NCI-H446 (cell line): ENCODE measurements around the gene DEFB126.
A peak's percentile ranks its signal among the peaks of the same experiment; 100 is the strongest.
"Not testable (repeated sequence)": the region's sequence is repeated elsewhere in the genome, so short reads cannot be mapped to it uniquely, and the experiment has no call there.

Experiments used
- DNase-seq, 2 experiments: peaks; one replicate each; lab custom pipeline; 2025; lab: John Stamatoyannopoulos, UW

DEFB126 gene

GRCh38 chr20:142290-142689 is at the start of gene DEFB126:
TSS of gene DEFB126 (plus strand) at chr20:142590. CDS start at chr20:142629, 39 bp downstream.
- no peak for DNase-seq

DNA sequence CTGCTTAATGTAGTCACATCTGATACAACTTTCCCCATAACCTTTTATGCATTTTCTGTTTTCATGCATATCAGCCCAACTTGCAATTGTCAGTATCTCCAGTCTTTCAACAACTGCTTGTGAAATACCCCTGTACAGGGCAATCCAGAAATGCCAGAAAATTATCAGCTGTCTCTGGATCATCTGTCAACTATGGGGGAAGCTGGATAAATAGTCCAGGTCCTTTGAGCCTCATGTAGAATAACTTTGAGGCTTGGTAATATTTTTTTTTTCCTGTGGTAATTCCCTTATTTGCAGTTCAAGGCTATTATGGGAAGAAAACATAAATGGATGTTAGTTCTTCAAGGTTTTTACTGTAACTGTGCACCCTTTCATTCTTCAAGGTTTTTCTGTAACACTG is 48.7 kb upstream of the DEFB126 start:
- DNase-seq, result no peak

- no peak for DNase-seq
These were observed 47.2 kb upstream of the DEFB126 start for GRCh38 chr20:95215-95614.

DNA sequence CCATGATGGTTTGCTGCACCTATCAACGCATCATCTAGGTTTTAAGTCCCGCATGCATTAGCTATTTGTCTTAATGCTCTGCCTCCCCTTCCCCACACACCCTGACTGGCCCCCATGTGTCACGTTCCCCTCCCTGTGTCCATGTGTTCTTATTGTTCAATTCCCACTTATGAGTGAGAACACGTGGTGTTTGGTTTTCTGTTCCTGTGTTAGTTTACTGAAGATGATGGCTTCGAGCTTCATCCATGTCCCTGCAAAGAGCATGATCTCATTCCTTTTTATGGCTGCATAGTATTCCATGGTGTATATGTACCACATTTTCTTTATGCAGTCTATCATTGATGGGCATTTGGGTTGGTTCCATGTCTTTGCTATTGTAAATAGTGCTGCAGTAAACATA is 44.7 kb upstream of the DEFB126 start:
- DNase-seq, result not testable (repeated sequence)

- no peak for DNase-seq
These were observed 40.4 kb upstream of the DEFB126 start for GRCh38 chr20:101975-102374.

DNA sequence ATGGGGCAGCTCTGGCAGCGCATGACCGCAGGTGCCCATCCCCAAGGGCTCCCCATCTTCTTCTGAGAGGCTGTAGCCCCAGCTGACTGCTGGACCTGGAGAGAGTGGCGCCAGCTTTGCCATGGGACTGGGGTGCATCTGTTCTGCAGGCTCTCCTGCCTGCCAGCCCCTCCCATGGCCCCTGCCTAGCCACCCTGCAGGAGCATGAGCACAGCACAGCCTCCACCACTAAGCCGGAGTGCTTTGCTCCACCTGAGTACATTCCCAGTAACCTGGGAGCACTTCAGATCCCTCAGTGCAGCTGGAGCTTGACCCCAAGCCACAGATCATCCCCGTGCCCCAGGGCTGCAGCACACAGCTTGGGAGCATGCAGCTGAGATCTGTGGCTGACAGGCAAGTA is 38.9 kb upstream of the DEFB126 start:
- no peak for DNase-seq

DNA sequence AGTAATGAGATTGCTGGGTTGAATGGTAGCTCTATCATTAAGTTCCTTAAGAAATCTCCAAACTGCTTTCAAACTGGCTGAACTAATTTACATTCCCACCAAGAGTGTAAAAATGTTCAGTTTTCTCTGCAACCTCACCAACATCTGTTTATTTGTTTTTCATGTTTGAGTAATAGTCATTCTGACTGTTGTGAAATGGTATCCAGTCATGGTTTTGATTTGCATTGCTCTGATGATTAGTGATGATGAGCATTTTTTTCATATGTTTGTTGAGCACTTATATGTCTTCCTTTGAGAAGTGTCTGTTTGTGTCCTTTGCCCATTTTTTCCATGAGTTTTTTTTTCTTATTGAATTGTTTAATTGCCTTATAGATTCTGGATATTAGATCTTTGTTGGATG is 30.0 kb upstream of the DEFB126 start:
- DNase-seq, result no peak

GRCh38 chr20:117518-117917 is 24.9 kb upstream of the DEFB126 start:
- no peak for DNase-seq

GRCh38 chr20:129786-130323 is 12.5 kb upstream of the DEFB126 start:
- DNase-seq, result not testable (repeated sequence)

GRCh38 chr20:137668-138490 is 4.5 kb upstream of the DEFB126 start:
- peak; percentile 1 to 24 for DNase-seq

DNA sequence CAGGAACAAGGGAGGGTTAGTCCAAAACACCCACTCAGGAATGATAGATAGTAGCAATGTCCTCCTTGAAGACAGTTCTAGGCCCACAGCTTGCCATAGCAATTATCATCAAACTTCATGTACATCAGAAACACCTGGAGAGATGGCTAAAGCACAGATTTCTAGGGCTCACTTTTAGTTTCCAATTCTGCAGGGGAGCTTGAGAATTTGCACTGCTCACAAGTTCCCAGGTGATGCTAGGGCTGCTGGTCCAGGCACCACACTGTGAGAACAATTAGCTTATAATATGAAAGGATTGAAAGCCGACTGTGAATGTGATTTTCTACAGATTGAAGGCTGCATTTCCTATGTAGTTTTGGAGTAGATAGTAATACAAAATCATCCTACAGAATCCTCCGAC is 3.5 kb downstream of the DEFB126 start:
- no peak for DNase-seq

- DNase-seq, result no peak
These were observed 9.7 kb downstream of the DEFB126 start for GRCh38 chr20:152131-152530.

- no peak for DNase-seq
These were observed 14.8 kb downstream of the DEFB126 start, which contains the start of gene DEFB127 for GRCh38 chr20:157154-157553. TSS of gene DEFB127 (plus strand) at chr20:157454. CDS start at chr20:157545, 91 bp downstream.

DNA sequence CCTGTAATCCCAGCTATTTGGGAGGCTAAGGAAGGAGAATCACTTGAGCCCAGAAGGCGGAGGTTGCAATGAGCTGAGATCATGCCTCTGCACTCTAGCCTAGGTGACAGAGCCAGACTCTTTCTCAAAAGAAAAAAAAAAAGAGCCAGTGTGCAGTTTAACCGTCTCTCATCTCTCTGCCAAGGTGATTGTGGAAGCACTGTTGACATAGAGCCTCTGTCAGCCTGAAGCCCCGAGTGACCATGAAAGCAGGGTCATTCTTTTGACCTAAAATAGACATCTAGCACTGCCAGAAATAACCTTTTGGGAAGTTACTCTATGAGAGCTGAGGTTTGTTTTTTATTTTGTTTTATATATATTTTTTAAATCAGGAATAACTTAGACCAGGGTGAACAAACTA is 22.2 kb downstream of the DEFB126 start:
- no peak for DNase-seq

DNA sequence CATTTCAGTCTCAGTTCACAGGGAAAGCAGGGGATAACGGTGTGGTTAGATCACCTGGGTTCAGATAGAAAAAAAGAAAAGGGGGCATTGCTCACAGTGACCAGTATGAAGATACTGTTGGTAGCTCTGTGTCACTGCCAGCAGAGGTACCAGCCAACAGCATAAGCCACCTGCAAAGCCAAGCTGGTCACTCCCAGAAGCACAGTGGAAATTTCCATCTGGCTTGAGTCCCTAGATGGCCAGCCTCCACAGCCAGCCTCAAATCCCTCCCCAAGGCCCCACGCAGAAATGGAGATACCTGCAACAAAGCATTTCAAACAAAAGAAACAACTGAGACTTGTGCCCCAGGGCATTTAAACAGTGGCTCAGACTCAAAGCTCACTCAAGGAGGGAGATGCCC is 26.5 kb downstream of the DEFB126 start:
- no peak for DNase-seq

- no peak for DNase-seq
These were observed 41.9 kb downstream of the DEFB126 start for GRCh38 chr20:184288-184687.

DNA sequence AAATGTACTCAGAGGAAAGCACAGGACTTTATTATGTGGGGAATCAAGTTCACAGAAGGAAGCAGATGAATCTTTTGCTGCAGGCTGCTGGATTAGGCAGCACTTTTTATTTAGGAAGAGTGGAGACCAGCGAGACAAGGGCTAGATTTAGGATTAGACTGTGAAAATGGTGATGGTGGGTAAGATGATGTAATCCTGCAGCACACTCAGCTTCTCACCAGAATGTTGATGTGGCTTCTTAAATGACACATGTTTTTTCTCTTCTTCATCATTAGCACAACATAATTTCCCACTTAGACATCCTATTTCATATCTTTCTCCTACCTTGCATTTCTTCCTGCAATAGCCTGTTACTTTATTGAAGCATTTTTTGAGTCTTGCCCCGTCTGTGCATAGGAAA is 45.3 kb downstream of the DEFB126 start:
- no peak for DNase-seq

DNA sequence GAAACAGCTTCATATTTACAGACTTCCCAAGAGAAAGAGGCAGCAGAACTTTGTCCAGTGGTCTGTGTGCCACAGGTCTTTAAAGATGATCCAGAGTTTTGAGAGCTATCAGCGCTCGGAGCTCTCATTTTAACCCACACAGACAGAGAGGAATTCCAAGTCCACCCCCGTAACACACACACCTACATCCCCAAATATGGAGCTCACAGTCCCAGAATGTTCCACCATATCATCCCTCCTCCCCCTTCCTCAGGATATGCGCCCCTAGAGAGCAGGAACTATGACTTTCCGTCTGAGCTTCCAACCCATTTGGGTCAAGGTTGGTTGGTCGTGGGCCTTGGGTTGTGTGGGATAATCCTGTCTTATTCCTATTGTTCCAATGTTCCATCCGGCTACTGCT is 47.2 kb downstream of the DEFB126 start, which contains the start of gene DEFB128:
Gene DEFB128, minus strand, starts transcription at position 101 of the 400 bp plus-strand sequence. Its CDS starts 88 bp downstream, at position 13.
- no peak for DNase-seq
